ENCODE data around the gene XXYLT1. TPM values are rescaled to one million over a fixed set of nuclear protein-coding genes. Genes with fewer than 3 reads are reported as not detected.

Gene XXYLT1
- total RNA-seq, 1 donor from 2014 or later = 8.9 TPM

DNA sequence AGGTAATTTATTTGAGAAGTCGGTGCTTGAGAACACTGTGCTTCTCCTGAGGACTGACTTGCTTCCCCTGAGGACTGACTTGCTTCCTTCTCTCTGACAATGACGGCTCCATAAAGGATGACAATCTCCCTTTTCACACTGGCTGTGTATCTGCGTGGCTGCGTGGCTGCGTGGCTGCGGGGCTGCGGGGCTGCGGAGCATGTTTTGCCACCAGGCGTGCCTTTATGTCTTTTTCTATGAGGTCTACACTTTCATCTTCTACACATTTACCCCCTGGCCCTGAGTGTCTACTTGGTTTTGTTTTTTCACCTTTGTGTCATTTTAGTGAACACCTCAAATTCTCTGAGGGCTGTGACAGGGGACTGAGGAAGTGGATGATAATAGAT lies 89.9 kb downstream of the XXYLT1 start:
- H3K27ac ChIP-seq = no peak overlapping the region
- H3K9me3 ChIP-seq = no peaks in the 10 kb centered on the region
- peaks cover 65% of the 10 kb centered on the region for H3K4me1 ChIP-seq
- no peak for DNase-seq
- H3K4me3 ChIP-seq = no peak overlapping the region
- no peak for ATAC-seq
- no peaks in the 10 kb centered on the region for H3K36me3 ChIP-seq
- intact Hi-C loops (cut with DNase I) = no loop called here
- TF ChIP-seq, protein P1, sequence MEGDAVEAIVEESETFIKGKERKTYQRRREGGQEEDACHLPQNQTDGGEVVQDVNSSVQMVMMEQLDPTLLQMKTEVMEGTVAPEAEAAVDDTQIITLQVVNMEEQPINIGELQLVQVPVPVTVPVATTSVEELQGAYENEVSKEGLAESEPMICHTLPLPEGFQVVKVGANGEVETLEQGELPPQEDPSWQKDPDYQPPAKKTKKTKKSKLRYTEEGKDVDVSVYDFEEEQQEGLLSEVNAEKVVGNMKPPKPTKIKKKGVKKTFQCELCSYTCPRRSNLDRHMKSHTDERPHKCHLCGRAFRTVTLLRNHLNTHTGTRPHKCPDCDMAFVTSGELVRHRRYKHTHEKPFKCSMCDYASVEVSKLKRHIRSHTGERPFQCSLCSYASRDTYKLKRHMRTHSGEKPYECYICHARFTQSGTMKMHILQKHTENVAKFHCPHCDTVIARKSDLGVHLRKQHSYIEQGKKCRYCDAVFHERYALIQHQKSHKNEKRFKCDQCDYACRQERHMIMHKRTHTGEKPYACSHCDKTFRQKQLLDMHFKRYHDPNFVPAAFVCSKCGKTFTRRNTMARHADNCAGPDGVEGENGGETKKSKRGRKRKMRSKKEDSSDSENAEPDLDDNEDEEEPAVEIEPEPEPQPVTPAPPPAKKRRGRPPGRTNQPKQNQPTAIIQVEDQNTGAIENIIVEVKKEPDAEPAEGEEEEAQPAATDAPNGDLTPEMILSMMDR (IDR thresholded peaks at IDR 0.05) = no peak
- no peaks in the 10 kb centered on the region for H3K27me3 ChIP-seq (ENCODE audit: low read depth)

GRCh38 chr3:195180490-195181112 lies 90.4 kb downstream of the XXYLT1 start:
- ATAC-seq = peak in 1 of 2 donors; percentile 11
- Histone ChIP-seq H3K9me3 (no peaks in the 10 kb centered on the region), H3K4me1 (peaks cover 60% of the 10 kb centered on the region)

DNA sequence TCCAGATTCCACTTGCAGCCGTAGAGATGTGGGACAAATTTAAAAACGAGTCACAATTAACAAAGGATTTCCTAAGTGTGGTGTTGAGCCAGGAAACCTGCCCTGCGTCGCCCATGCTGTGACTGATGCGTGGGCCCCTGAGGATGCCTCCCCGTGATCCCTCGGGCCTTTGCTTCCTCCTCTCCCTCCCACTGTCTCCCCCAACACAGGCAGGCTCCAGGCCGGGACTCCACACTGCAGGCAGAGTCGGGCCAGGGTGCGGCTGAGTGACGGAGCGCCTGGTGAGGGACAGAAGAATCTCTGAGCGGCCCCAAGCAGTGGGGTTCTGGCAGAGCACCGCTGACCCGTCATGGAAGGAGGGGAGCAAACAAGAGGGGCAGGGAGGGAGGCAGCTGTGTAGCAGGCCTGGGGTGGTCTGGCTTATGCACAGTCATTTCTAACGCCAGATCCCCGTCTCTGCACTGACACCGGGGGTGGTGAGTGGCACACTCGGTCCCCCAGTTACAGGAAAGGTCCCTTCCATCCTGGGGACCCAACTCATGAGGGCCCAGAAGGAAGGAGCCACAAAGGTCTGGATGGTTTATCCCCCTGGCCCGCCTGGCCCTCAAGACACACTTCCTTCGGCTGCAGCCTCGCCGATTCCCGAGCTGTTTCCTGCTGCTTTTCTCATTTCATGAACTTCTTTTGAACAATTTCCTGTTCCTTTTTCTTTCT lies 91.0 kb downstream of the XXYLT1 start:
- ATAC-seq = peak in 1 of 2 donors; percentile 24
- Histone ChIP-seq H3K27me3 (ENCODE audit: low read depth) (no peaks in the 10 kb centered on the region), H3K27ac (peak overlapping the region; percentile 37), H3K9me3 (no peaks in the 10 kb centered on the region), H3K4me1 (peaks cover 55% of the 10 kb centered on the region), H3K4me3 (no peak overlapping the region), H3K36me3 (no peaks in the 10 kb centered on the region)
- intact Hi-C loops (cut with DNase I) = no loop called here
- TF ChIP-seq, protein P1 (IDR thresholded peaks at IDR 0.05) = no peak
- DNase-seq = no peak

More at GRCh38 chr3:195180490-195181112, 90.4 kb downstream of the XXYLT1 start:
- no peak for DNase-seq
- TF ChIP-seq, protein P1 (IDR thresholded peaks at IDR 0.05) = no peak
- no peaks in the 10 kb centered on the region for H3K36me3 ChIP-seq
- peak overlapping the region; percentile 37 for H3K27ac ChIP-seq
- H3K4me3 ChIP-seq = no peak overlapping the region
- no peaks in the 10 kb centered on the region for H3K27me3 ChIP-seq (ENCODE audit: low read depth)
- intact Hi-C loops (cut with DNase I) = no loop called here

- Histone ChIP-seq H3K9me3 (no peaks in the 10 kb centered on the region), H3K36me3 (no peaks in the 10 kb centered on the region), H3K4me1 (peaks cover 55% of the 10 kb centered on the region), H3K27me3 (ENCODE audit: low read depth) (no peaks in the 10 kb centered on the region), H3K27ac (peak overlapping the region; percentile 33), H3K4me3 (no peak overlapping the region)
- TF ChIP-seq, protein P1 (IDR thresholded peaks at IDR 0.05) = no peak
- intact Hi-C loops (cut with DNase I) = no loop called here
- ATAC-seq (no peak), DNase-seq (no peak)
Observed at GRCh38 chr3:195178124-195178910, 92.6 kb downstream of the XXYLT1 start.

DNA sequence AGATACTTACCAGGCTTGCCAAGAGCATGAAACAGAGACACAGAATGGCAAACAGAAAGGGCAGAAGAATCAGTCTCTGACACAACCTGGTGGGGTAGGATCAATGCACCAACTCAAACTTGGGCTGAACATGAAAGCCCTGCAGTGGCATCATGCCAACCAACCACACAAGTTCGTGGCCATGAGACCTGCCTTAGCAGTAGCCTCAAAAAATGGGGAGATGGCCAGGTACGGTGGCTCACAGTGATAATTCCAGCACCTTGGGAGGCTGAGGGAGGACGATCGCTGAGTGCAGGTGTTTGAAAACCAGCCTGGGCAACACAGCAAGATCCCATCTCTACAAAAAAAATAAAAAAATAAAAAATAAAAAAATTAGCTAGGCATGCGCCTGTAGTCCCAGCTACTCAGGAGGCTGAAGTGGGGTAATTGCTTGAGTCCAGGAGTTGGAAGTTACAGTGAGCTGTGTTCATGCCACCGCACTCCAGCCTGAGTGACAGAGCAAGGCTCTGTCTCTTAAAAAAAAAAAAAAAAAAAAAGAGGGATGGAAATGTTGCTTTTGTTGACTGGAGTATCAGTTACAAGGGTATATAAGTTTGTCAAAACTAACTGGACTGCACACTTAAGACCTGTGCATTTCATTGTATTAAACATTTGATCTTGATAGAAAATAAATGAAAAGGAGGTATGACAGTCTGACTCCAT lies 93.4 kb downstream of the XXYLT1 start:
- ATAC-seq = no peak
- Histone ChIP-seq H3K27me3 (ENCODE audit: low read depth) (no peaks in the 10 kb centered on the region), H3K36me3 (no peaks in the 10 kb centered on the region), H3K4me1 (peaks cover 51% of the 10 kb centered on the region), H3K4me3 (no peak overlapping the region), H3K27ac (no peak overlapping the region), H3K9me3 (no peaks in the 10 kb centered on the region)
- DNase-seq = no peak
- TF ChIP-seq, protein P1 (IDR thresholded peaks at IDR 0.05) = no peak
- intact Hi-C loops (cut with DNase I) = no loop called here
